HCT116 (cell line): Measurements from ENCODE around the gene TH.

Experiments used
- EGR1 ChIP-seq: IDR thresholded peaks from 2 replicates; pipeline ENCODE4 v1.6.1; 2012; ENCODE audit warnings: low read depth
- EZH2 ChIP-seq: fragments of 200-600 bp; sonication (generic); IDR thresholded peaks from 2 replicates; pipeline ENCODE4 v1.6.1; 2017; ENCODE audit warnings: antibody characterized with exemption, mixed run types
- TF ChIP-seq, protein P1 (sequence below), 3 experiments: fragments of 200-600 bp in 1 of 3; sonication (generic) in 1 of 3; IDR thresholded peaks in 2 of 3; conservative IDR thresholded peaks in 1 of 3; 2 replicates each; pipeline ENCODE4 v1.5.1; 2012 to 2017; ENCODE audit warnings: low read depth in 2 of 3, low read length in 2 of 3, antibody characterized with exemption in 1 of 3, borderline replicate concordance in 1 of 3, control low read depth in 1 of 3, mild to moderate bottlenecking in 1 of 3, mixed read lengths in 1 of 3, mixed run types in 1 of 3, moderate library complexity in 1 of 3; ENCODE audit not compliant: insufficient read depth in 1 of 3
- TF ChIP-seq, protein P2 (sequence below): IDR thresholded peaks from 2 replicates; pipeline ENCODE4 v1.6.1; 2012
- TF ChIP-seq, protein P3 (sequence below): IDR thresholded peaks from 2 replicates; pipeline ENCODE4 v1.6.1; 2011; ENCODE audit warnings: mild to moderate bottlenecking, low read length, moderate library complexity; ENCODE audit not compliant: insufficient replicate concordance; ENCODE audit errors: extremely low read depth

DNA sequence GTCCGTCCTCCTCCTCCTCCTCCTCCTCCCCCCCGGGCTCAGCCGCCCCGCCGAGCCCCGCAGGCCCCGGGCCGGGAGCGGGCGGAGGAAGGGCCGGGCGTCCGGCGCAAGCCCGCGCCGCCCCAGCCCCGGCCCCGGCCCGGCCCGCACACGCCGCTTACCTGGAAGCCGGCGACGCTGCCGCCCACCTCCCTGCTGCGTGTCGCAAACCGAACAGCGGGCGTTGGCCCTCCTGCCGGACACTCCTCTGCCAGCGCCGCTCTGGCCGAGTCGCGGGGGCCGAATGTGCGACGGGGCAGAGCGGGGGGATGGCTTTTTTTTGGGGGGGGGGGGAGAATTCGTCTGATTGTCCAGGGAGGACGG, 33.6 kb downstream of the TH start:
- TF ChIP-seq EGR1 = no peak
- TF ChIP-seq, protein P1, sequence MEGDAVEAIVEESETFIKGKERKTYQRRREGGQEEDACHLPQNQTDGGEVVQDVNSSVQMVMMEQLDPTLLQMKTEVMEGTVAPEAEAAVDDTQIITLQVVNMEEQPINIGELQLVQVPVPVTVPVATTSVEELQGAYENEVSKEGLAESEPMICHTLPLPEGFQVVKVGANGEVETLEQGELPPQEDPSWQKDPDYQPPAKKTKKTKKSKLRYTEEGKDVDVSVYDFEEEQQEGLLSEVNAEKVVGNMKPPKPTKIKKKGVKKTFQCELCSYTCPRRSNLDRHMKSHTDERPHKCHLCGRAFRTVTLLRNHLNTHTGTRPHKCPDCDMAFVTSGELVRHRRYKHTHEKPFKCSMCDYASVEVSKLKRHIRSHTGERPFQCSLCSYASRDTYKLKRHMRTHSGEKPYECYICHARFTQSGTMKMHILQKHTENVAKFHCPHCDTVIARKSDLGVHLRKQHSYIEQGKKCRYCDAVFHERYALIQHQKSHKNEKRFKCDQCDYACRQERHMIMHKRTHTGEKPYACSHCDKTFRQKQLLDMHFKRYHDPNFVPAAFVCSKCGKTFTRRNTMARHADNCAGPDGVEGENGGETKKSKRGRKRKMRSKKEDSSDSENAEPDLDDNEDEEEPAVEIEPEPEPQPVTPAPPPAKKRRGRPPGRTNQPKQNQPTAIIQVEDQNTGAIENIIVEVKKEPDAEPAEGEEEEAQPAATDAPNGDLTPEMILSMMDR (IDR thresholded peaks at IDR 0.05 in 2 of 3, conservative IDR thresholded peaks at IDR 0.05 in 1 of 3; ENCODE audit: borderline replicate concordance in 1 of 3, insufficient read depth in 1 of 3, low read depth in 2 of 3, low read length in 2 of 3) = no peak
- TF ChIP-seq EZH2 = no peak
- TF ChIP-seq, protein P2, sequence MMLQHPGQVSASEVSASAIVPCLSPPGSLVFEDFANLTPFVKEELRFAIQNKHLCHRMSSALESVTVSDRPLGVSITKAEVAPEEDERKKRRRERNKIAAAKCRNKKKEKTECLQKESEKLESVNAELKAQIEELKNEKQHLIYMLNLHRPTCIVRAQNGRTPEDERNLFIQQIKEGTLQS = no peak
- TF ChIP-seq, protein P3, sequence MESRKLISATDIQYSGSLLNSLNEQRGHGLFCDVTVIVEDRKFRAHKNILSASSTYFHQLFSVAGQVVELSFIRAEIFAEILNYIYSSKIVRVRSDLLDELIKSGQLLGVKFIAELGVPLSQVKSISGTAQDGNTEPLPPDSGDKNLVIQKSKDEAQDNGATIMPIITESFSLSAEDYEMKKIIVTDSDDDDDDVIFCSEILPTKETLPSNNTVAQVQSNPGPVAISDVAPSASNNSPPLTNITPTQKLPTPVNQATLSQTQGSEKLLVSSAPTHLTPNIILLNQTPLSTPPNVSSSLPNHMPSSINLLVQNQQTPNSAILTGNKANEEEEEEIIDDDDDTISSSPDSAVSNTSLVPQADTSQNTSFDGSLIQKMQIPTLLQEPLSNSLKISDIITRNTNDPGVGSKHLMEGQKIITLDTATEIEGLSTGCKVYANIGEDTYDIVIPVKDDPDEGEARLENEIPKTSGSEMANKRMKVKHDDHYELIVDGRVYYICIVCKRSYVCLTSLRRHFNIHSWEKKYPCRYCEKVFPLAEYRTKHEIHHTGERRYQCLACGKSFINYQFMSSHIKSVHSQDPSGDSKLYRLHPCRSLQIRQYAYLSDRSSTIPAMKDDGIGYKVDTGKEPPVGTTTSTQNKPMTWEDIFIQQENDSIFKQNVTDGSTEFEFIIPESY = no peak
